ENCODE data around the gene NME4.
"Not testable (repeated sequence)": the region's sequence is repeated elsewhere in the genome, so short reads cannot be mapped to it uniquely, and the experiment has no call there.

Gene NME4

GRCh38 chr16:397736-398332 lies 835 bp downstream of the NME4 start:
- peak; percentile 73 for DNase-seq (ENCODE audit: low spot score)

- DNase-seq (ENCODE audit: low spot score) = no peak
Measured at GRCh38 chr16:398561-399339, 1.8 kb downstream of the NME4 start.

- DNase-seq (ENCODE audit: low spot score) = no peak
Measured at GRCh38 chr16:399340-400019, 2.5 kb downstream of the NME4 start.

- no peak for DNase-seq (ENCODE audit: low spot score)
Measured at GRCh38 chr16:400061-400591, 3.1 kb downstream of the NME4 start.

GRCh38 chr16:401468-402348 lies 4.7 kb downstream of the NME4 start, which contains the start of gene DECR2:
DECR2 (plus strand) TSS chr16:401885; CDS start chr16:401964, 79 bp downstream.
- peak; percentile 87 for DNase-seq (ENCODE audit: low spot score)

- no peak for DNase-seq (ENCODE audit: low spot score)
Measured at GRCh38 chr16:404971-405486, 8.0 kb downstream of the NME4 start.

GRCh38 chr16:405548-406506 lies 8.8 kb downstream of the NME4 start:
- no peak for DNase-seq (ENCODE audit: low spot score)

- DNase-seq (ENCODE audit: low spot score) = no peak
Measured at GRCh38 chr16:407253-407652, 10.3 kb downstream of the NME4 start.

GRCh38 chr16:410516-411178 lies 13.6 kb downstream of the NME4 start:
- DNase-seq (ENCODE audit: low spot score) = no peak

GRCh38 chr16:411576-412265 lies 14.7 kb downstream of the NME4 start:
- no peak for DNase-seq (ENCODE audit: low spot score)

GRCh38 chr16:414395-415169 lies 17.6 kb downstream of the NME4 start:
- DNase-seq (ENCODE audit: low spot score) = no peak

- DNase-seq (ENCODE audit: low spot score) = not testable (repeated sequence)
Measured at GRCh38 chr16:415170-415498, 18.1 kb downstream of the NME4 start.

GRCh38 chr16:422179-422578 lies 25.2 kb downstream of the NME4 start:
- not testable (repeated sequence) for DNase-seq (ENCODE audit: low spot score)

GRCh38 chr16:424033-424622 lies 27.1 kb downstream of the NME4 start:
- no peak for DNase-seq (ENCODE audit: low spot score)

GRCh38 chr16:424623-425081 lies 27.7 kb downstream of the NME4 start:
- no peak for DNase-seq (ENCODE audit: low spot score)

- DNase-seq (ENCODE audit: low spot score) = peak; percentile 88
Measured at GRCh38 chr16:425082-425718, 28.2 kb downstream of the NME4 start, which contains the start of gene RAB11FIP3. RAB11FIP3 (plus strand) TSS chr16:425649; CDS start chr16:426007, 358 bp downstream.

GRCh38 chr16:425740-426114 lies 28.7 kb downstream of the NME4 start:
- DNase-seq (ENCODE audit: low spot score) = no peak

All from SK-N-DZ (cell line).